Measurements from ENCODE around the gene NR2F6. TPM values are rescaled to one million over a fixed set of nuclear protein-coding genes. Genes with fewer than 3 reads are reported as not detected.

The NR2F6 gene
- total and polyA plus RNA-seq, 2 of the 4 experiments (the other 2 are of a cell fraction), result 8.4 to 20.5 TPM

DNA sequence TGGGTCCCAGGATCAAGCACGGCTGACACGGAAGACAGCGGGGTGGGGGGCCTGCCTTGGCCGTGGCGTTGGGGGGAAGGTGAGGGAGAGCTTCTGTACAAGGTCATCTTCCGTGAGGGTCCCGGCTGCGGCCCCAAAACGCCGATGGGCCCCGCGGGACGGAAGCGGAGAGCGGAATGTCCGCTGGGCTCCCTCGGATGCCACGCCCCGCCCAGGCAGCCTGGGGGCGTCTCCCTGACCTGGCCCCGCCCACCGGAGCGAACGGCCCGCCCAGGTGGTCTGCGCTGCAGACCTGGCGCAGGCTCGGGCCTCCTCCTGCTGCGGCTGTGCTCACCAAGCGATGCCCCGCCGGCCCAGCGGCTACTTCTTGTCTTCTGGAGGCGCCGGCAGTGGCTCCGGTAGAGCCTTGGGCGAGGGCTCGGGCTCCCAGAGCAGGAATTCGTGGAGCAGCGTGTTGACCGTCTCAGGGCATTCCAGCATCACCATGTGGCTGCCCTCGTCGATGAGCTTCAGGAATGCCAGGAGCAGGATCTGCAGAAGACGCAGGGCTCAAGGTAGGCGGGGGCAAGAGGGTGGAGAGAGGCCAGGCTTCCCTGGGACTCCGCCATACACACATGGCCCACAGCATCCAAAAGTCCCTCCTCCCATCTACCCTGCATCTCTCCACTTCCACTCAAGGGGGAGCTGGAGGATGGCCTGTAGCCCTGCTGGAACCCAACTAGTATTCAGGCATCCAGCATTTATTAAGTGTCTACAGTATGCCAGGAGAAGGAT is 46.8 kb upstream of the NR2F6 start:
- Histone ChIP-seq H2AFZ (replicated peaks; ENCODE audit: low read length, poor library complexity) (peak overlapping the region; percentile 91), H3K4me3 (ENCODE audit: insufficient read depth, low read depth, low read length) (peak overlapping the region; percentile 44), H3K18ac (ENCODE audit: low read depth, low read length) (peak overlapping the region; percentile 39; the same call in 1 of the 2 replicates), H4K8ac (ENCODE audit: low read depth in 2 of 2, low read length in 2 of 2) (peak overlapping the region; percentile 91 to 95), H2BK20ac (ENCODE audit: low read depth, low read length) (no peak overlapping the region), H2BK120ac (ENCODE audit: low read depth, low read length) (no peak overlapping the region), H3K4me1 (ENCODE audit: control insufficient read depth, insufficient read depth, low read length) (peaks cover 2% of the 10 kb centered on the region; the same call in 1 of the 2 replicates), H4K5ac (ENCODE audit: low read depth, low read length) (peak overlapping the region; percentile 89), H3K14ac (replicated peaks; ENCODE audit: low read depth, low read length) (peak overlapping the region; percentile 73), H2AK9ac (replicated peaks; ENCODE audit: low read depth, low read length, poor library complexity) (peak overlapping the region; percentile 97), H2BK5ac (ENCODE audit: low read depth, low read length, poor library complexity, severe bottlenecking) (peak overlapping the region; percentile 57), H3K79me1 (ENCODE audit: low read depth in 1 of 2, low read length in 2 of 2) (peaks cover 0 to 21% of the 10 kb centered on the region in 2 experiments; a peak in 3 of 4 replicates), H2BK15ac (ENCODE audit: low read depth, low read length) (no peak overlapping the region), H3K27me3 (ENCODE audit: control insufficient read depth, insufficient read depth, low read length) (no peaks in the 10 kb centered on the region), H3K9ac (ENCODE audit: low read depth, low read length) (peak overlapping the region; percentile 72), H3K9me1 (ENCODE audit: insufficient read depth, low read length) (peaks cover 4% of the 10 kb centered on the region), H3K23ac (ENCODE audit: low read depth, low read length) (no peak overlapping the region; the same call in 1 of the 2 replicates), H3K4me2 (ENCODE audit: low read depth, low read length) (peak overlapping the region; percentile 90), H3K4ac (ENCODE audit: low read depth, low read length) (peak overlapping the region; percentile 74), H3K56ac (ENCODE audit: extremely low read depth, insufficient read depth, low read length) (no peak overlapping the region; the same call in 1 of the 2 replicates), H3K27ac (ENCODE audit: insufficient read depth, low read length) (peak overlapping the region; percentile 93), H4K20me1 (ENCODE audit: insufficient read depth, low read length) (0 out of 2 replicates have a peak, but pooled peaks cover 3% of the 10 kb centered on the region), H2AK5ac (ENCODE audit: low read depth, low read length) (peak overlapping the region; percentile 75; the same call in 1 of the 2 replicates), H3K36me3 (ENCODE audit: control insufficient read depth, insufficient read depth, low read length) (peaks cover 5% of the 10 kb centered on the region; the same call in 1 of the 2 replicates), H3K9me3 (ENCODE audit: control insufficient read depth, insufficient read depth, low read length) (no peaks in the 10 kb centered on the region), H4K91ac (ENCODE audit: insufficient read depth, low read depth, low read length) (peak overlapping the region; percentile 51)
- ChIA-PET CTCF (interaction anchor here (0.5 to 1.2 kb wide), 4 partner anchors 13 to 529 kb away, joined by 3 to 4 read pairs (median 3); partner anchors contain the start of gene MRPL34), POLR2A (ENCODE audit: unreplicated experiment) (interaction anchor here (0.6 kb wide), 1 partner anchor 72 kb away, joined by 3 read pairs; no protein-coding TSS in a partner anchor)
- in situ Hi-C loops (cut with MboI; ENCODE audit: low sequenced_read_pairs), result no loop called here
- WGBS, 2 experiments (ENCODE audit: extremely low coverage in 2 of 2, insufficient read length in 1 of 2), result 0% methylated on average over 13 of the region's 46 CpGs; no CpG with 5 or more reads in 1 of the 2 experiments
- ATAC-seq (ENCODE audit: low read depth) (peak; percentile 94), DNase-seq (peak; percentile 82)
- dilution Hi-C loops (cut with HindIII; ENCODE audit: low sequenced_read_pairs, unreplicated experiment), result no loop called here
- intact Hi-C loops (cut with micrococcal nuclease), result loop anchor here (1.0 to 2.0 kb wide), 2 partner anchors 11 to 94 kb away; partner anchors contain the start of gene ABHD8
- no TSS peak for BruUV-seq (replicated peaks)
- peak; percentile 82 for TF ChIP-seq CTCF (conservative IDR thresholded peaks at IDR 0.05; ENCODE audit: low read depth, low read length)
- TF ChIP-seq MAZ (IDR thresholded peaks at IDR 0.05; ENCODE audit: borderline replicate concordance, low read depth, low read length), result peak; percentile 52; the same call in 1 of the 2 replicates
- no peak for TF ChIP-seq BHLHE40 (IDR thresholded peaks at IDR 0.05; ENCODE audit: low read depth, low read length)
- no peak; the same call in 1 of the 2 replicates for TF ChIP-seq POLR2A (IDR thresholded peaks at IDR 0.05; ENCODE audit: low read depth, low read length)
- TF ChIP-seq, protein P1, sequence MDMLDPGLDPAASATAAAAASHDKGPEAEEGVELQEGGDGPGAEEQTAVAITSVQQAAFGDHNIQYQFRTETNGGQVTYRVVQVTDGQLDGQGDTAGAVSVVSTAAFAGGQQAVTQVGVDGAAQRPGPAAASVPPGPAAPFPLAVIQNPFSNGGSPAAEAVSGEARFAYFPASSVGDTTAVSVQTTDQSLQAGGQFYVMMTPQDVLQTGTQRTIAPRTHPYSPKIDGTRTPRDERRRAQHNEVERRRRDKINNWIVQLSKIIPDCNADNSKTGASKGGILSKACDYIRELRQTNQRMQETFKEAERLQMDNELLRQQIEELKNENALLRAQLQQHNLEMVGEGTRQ (IDR thresholded peaks at IDR 0.05; ENCODE audit: low read depth, low read length), result no peak
- no peak for TF ChIP-seq NFE2L2 (IDR thresholded peaks at IDR 0.05; ENCODE audit: low read depth, low read length)
- no peak for TF ChIP-seq CEBPB (IDR thresholded peaks at IDR 0.05; ENCODE audit: low read depth, low read length)
- TF ChIP-seq RCOR1 (IDR thresholded peaks at IDR 0.05; ENCODE audit: insufficient replicate concordance, low read length), result no peak
- TF ChIP-seq RAD21 (IDR thresholded peaks at IDR 0.05; ENCODE audit: low read length), result peak; percentile 84
- TF ChIP-seq MAFK (IDR thresholded peaks at IDR 0.05; ENCODE audit: low read depth, low read length), result no peak
- no peak for TF ChIP-seq RFX5 (IDR thresholded peaks at IDR 0.05; ENCODE audit: low read depth, low read length)
- TF ChIP-seq FOS (IDR thresholded peaks at IDR 0.05; ENCODE audit: low read depth, low read length), result no peak
- TF ChIP-seq ELK1 (IDR thresholded peaks at IDR 0.05; ENCODE audit: borderline replicate concordance, low read depth, low read length), result no peak

Data from IMR-90 (cell line).